Neural progenitor cell (in vitro differentiated cells): ENCODE data around the gene RASSF3. TPM values are rescaled to one million over a fixed set of nuclear protein-coding genes. Genes with fewer than 3 reads are reported as not detected.

ENCODE experiments used
- DNase-seq: peaks from one replicate; pipeline ENCODE4 v3.0.0-alpha.2; 2016; ENCODE audit warnings: low spot score
- H2AFZ ChIP-seq: fragments of 200-600 bp; sonication (generic); replicated peaks from 2 replicates; pipeline ENCODE4 v1.6.1; 2016; ENCODE audit warnings: antibody characterized with exemption
- H3F3A ChIP-seq: fragments of 200-600 bp; sonication (generic); 2 replicates; pipeline ENCODE4 v1.6.1; 2016; ENCODE audit warnings: antibody characterized with exemption, low read depth
- H3K27ac ChIP-seq: fragments of 200-600 bp; sonication (generic); 2 replicates; pipeline ENCODE4 v1.5.1; 2016; ENCODE audit warnings: mild to moderate bottlenecking
- H3K27me3 ChIP-seq: fragments of 200-600 bp; sonication (generic); 2 replicates; pipeline ENCODE4 v1.6.1; 2016; ENCODE audit warnings: mild to moderate bottlenecking, moderate library complexity
- H3K36me3 ChIP-seq: fragments of 200-600 bp; sonication (generic); 2 replicates; pipeline ENCODE4 v1.5.1; 2016
- H3K4me1 ChIP-seq: fragments of 200-600 bp; sonication (generic); 2 replicates; pipeline ENCODE4 v1.6.1; 2016; ENCODE audit warnings: mixed run types
- H3K4me2 ChIP-seq: fragments of 200-600 bp; sonication (generic); 2 replicates; pipeline ENCODE4 v1.6.1; 2016
- H3K4me3 ChIP-seq: fragments of 200-600 bp; sonication (generic); 2 replicates; pipeline ENCODE4 v1.5.1; 2016
- H3K79me2 ChIP-seq: fragments of 200-600 bp; sonication (generic); 2 replicates; pipeline ENCODE4 v1.6.1; 2016; ENCODE audit warnings: low read depth
- H3K9ac ChIP-seq: fragments of 200-600 bp; sonication (generic); 2 replicates; pipeline ENCODE4 v1.6.1; 2016
- H3K9me3 ChIP-seq: fragments of 200-600 bp; sonication (generic); 2 replicates; pipeline ENCODE4 v1.5.1; 2016; ENCODE audit warnings: low read depth
- H4K20me1 ChIP-seq: fragments of 200-600 bp; sonication (generic); 2 replicates; pipeline ENCODE4 v1.6.1; 2016; ENCODE audit warnings: low read depth
- H3K27ac Mint-ChIP-seq: 3 replicates; pipeline ENCODE4 v1.8.0; 2021; ENCODE audit warnings: mixed read lengths
- H3K27me3 Mint-ChIP-seq: 2 replicates; pipeline ENCODE4 v1.8.0; 2022; ENCODE audit warnings: low read depth, mild to moderate bottlenecking, inconsistent platforms, moderate library complexity, mixed read lengths; ENCODE audit not compliant: insufficient read depth
- H3K36me3 Mint-ChIP-seq: 3 replicates; pipeline ENCODE4 v1.8.0; 2021; ENCODE audit warnings: mixed read lengths
- H3K4me1 Mint-ChIP-seq: 3 replicates; pipeline ENCODE4 v1.8.0; 2021; ENCODE audit warnings: mixed read lengths
- H3K4me3 Mint-ChIP-seq: 3 replicates; pipeline ENCODE4 v1.8.0; 2021; ENCODE audit warnings: mild to moderate bottlenecking, moderate library complexity, mixed read lengths
- H3K9me3 Mint-ChIP-seq: 3 replicates; pipeline ENCODE4 v1.8.0; 2020; ENCODE audit warnings: mixed read lengths
- CTCF ChIP-seq: fragments of 200-600 bp; sonication (generic); IDR thresholded peaks from 2 replicates; pipeline ENCODE4 v1.5.1; 2017; ENCODE audit warnings: antibody characterized with exemption, mild to moderate bottlenecking
- EZH2 ChIP-seq: fragments of 200-600 bp; sonication (generic); IDR thresholded peaks from 2 replicates; pipeline ENCODE4 v1.6.1; 2017; ENCODE audit warnings: antibody characterized with exemption, mild to moderate bottlenecking, moderate library complexity
- EZH2phosphoT487 ChIP-seq: fragments of 200-600 bp; sonication (generic); IDR thresholded peaks from 2 replicates; pipeline ENCODE4 v1.6.1; 2017; ENCODE audit warnings: antibody characterized with exemption
- total RNA-seq: library from RNA; depleted of rRNA; stranded (reverse); fragments of >200 nt; gene quantifications from 2 replicates; pipeline ENCODE4 v1.2.3, GENCODE V29; 2015; ENCODE audit warnings: low replicate concordance

Gene RASSF3
- total RNA-seq, 1 donor from 2014 or later: 14.5 TPM

- H3K36me3 Mint-ChIP-seq: peaks cover 28% of the 10 kb centered on the region
- no peak overlapping the region for H3K27ac ChIP-seq
- peaks cover 32% of the 10 kb centered on the region for H3K79me2 ChIP-seq
- no peak overlapping the region for H3K4me3 Mint-ChIP-seq
- H3K27ac Mint-ChIP-seq: peak overlapping the region; percentile 5
- no peaks in the 10 kb centered on the region for H3K27me3 Mint-ChIP-seq
- peaks cover 3% of the 10 kb centered on the region for H4K20me1 ChIP-seq
- H3K4me2 ChIP-seq: no peak overlapping the region
- no peaks in the 10 kb centered on the region for H3K36me3 ChIP-seq
- H3K9me3 ChIP-seq: no peaks in the 10 kb centered on the region
- H3K4me1 ChIP-seq: no peaks in the 10 kb centered on the region
- H3K9me3 Mint-ChIP-seq: peaks cover 7% of the 10 kb centered on the region
- H3K4me1 Mint-ChIP-seq: peaks cover 11% of the 10 kb centered on the region
- no peak for DNase-seq
- H3K4me3 ChIP-seq: no peak overlapping the region
- no peaks in the 10 kb centered on the region for H3F3A ChIP-seq
- H3K27me3 ChIP-seq: no peaks in the 10 kb centered on the region
- no peak overlapping the region for H3K9ac ChIP-seq
- no peak overlapping the region for H2AFZ ChIP-seq
- TF ChIP-seq EZH2: no peak
- TF ChIP-seq CTCF: no peak
- TF ChIP-seq EZH2phosphoT487: no peak
Measured at GRCh38 chr12:64633011-64633939, 23.0 kb downstream of the RASSF3 start.

- H3K27me3 ChIP-seq: no peaks in the 10 kb centered on the region
- Mint-ChIP-seq H3K27me3 (no peaks in the 10 kb centered on the region), H3K9me3 (peaks cover 7% of the 10 kb centered on the region), H3K4me1 (peaks cover 11% of the 10 kb centered on the region), H3K4me3 (no peak overlapping the region), H3K36me3 (peaks cover 28% of the 10 kb centered on the region), H3K27ac (peak overlapping the region; percentile 5)
- no peak overlapping the region for H3K9ac ChIP-seq
- H3K79me2 ChIP-seq: peaks cover 32% of the 10 kb centered on the region
- H3K36me3 ChIP-seq: no peaks in the 10 kb centered on the region
- peaks cover 3% of the 10 kb centered on the region for H4K20me1 ChIP-seq
- H3F3A ChIP-seq: no peaks in the 10 kb centered on the region
- H2AFZ ChIP-seq: no peak overlapping the region
- no peaks in the 10 kb centered on the region for H3K9me3 ChIP-seq
- TF ChIP-seq EZH2 (no peak), EZH2phosphoT487 (no peak), CTCF (no peak)
- H3K4me3 ChIP-seq: no peak overlapping the region
- no peak for DNase-seq
- no peak overlapping the region for H3K27ac ChIP-seq
- no peaks in the 10 kb centered on the region for H3K4me1 ChIP-seq
- H3K4me2 ChIP-seq: no peak overlapping the region
Measured at GRCh38 chr12:64633940-64634337, 23.6 kb downstream of the RASSF3 start.

- DNase-seq: no peak
- no peak overlapping the region for H3K4me2 ChIP-seq
- H3K79me2 ChIP-seq: peaks cover 32% of the 10 kb centered on the region
- Mint-ChIP-seq H3K9me3 (peaks cover 7% of the 10 kb centered on the region), H3K36me3 (peaks cover 27% of the 10 kb centered on the region), H3K27ac (no peak overlapping the region), H3K4me1 (peaks cover 11% of the 10 kb centered on the region), H3K4me3 (no peak overlapping the region), H3K27me3 (no peaks in the 10 kb centered on the region)
- H3K27ac ChIP-seq: no peak overlapping the region
- no peak for TF ChIP-seq EZH2
- TF ChIP-seq CTCF: no peak
- no peak for TF ChIP-seq EZH2phosphoT487
- H2AFZ ChIP-seq: no peak overlapping the region
- no peaks in the 10 kb centered on the region for H3F3A ChIP-seq
- no peaks in the 10 kb centered on the region for H3K4me1 ChIP-seq
- H3K9me3 ChIP-seq: no peaks in the 10 kb centered on the region
- H3K36me3 ChIP-seq: no peaks in the 10 kb centered on the region
- H3K4me3 ChIP-seq: no peak overlapping the region
- no peaks in the 10 kb centered on the region for H3K27me3 ChIP-seq
- H3K9ac ChIP-seq: no peak overlapping the region
- H4K20me1 ChIP-seq: peaks cover 3% of the 10 kb centered on the region
Measured at GRCh38 chr12:64634508-64635092, 24.3 kb downstream of the RASSF3 start.
